ENCODE results near the gene TUBAL3.

- TF ChIP-seq NR3C1 (CRISPR knock-in tag; conservative IDR thresholded peaks at IDR 0.05; ENCODE audit: low read depth) (no peak), CREB1 (CRISPR knock-in tag; IDR thresholded peaks at IDR 0.05) (no peak), CTCF (IDR thresholded peaks at IDR 0.05) (no peak), ATF1 (CRISPR knock-in tag; IDR thresholded peaks at IDR 0.05) (no peak), FOXP1 (CRISPR knock-in tag; IDR thresholded peaks at IDR 0.05; ENCODE audit: borderline replicate concordance) (no peak), ETV6 (CRISPR knock-in tag; IDR thresholded peaks at IDR 0.05) (no peak), ZNF263 (CRISPR knock-in tag; IDR thresholded peaks at IDR 0.05; ENCODE audit: low read depth) (no peak), ESRRA (CRISPR knock-in tag; IDR thresholded peaks at IDR 0.05; ENCODE audit: borderline replicate concordance) (no peak), STAT6 (CRISPR knock-in tag; conservative IDR thresholded peaks at IDR 0.05; ENCODE audit: low read depth) (no peak), ZBTB21 (CRISPR knock-in tag; IDR thresholded peaks at IDR 0.05; ENCODE audit: borderline replicate concordance) (no peak), MAX (CRISPR knock-in tag; IDR thresholded peaks at IDR 0.05) (no peak), USF1 (CRISPR knock-in tag; IDR thresholded peaks at IDR 0.05) (no peak)
- TF ChIP-seq, protein P1, sequence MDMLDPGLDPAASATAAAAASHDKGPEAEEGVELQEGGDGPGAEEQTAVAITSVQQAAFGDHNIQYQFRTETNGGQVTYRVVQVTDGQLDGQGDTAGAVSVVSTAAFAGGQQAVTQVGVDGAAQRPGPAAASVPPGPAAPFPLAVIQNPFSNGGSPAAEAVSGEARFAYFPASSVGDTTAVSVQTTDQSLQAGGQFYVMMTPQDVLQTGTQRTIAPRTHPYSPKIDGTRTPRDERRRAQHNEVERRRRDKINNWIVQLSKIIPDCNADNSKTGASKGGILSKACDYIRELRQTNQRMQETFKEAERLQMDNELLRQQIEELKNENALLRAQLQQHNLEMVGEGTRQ (CRISPR knock-in tag; IDR thresholded peaks at IDR 0.05): no peak
- TF ChIP-seq, protein P2, sequence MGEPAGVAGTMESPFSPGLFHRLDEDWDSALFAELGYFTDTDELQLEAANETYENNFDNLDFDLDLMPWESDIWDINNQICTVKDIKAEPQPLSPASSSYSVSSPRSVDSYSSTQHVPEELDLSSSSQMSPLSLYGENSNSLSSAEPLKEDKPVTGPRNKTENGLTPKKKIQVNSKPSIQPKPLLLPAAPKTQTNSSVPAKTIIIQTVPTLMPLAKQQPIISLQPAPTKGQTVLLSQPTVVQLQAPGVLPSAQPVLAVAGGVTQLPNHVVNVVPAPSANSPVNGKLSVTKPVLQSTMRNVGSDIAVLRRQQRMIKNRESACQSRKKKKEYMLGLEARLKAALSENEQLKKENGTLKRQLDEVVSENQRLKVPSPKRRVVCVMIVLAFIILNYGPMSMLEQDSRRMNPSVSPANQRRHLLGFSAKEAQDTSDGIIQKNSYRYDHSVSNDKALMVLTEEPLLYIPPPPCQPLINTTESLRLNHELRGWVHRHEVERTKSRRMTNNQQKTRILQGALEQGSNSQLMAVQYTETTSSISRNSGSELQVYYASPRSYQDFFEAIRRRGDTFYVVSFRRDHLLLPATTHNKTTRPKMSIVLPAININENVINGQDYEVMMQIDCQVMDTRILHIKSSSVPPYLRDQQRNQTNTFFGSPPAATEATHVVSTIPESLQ (CRISPR knock-in tag; IDR thresholded peaks at IDR 0.05): no peak
Measured at GRCh38 chr10:5450605-5451384, 46.2 kb upstream of the TUBAL3 start.

Measured in WTC11 (cell line).